ENCODE results near the gene HMCN2.

- TF ChIP-seq CTCF (IDR thresholded peaks at IDR 0.05) (no peak), POLR2A (IDR thresholded peaks at IDR 0.05) (no peak)
These were observed 23.1 kb upstream of the HMCN2 start for GRCh38 chr9:130242270-130243014.

All from uterus (tissue), 2 donors.